Muscle layer of duodenum (tissue), 2 donors: ENCODE results near the gene HNRNPH1.
"Not testable (repeated sequence)": the region's sequence is repeated elsewhere in the genome, so short reads cannot be mapped to it uniquely, and the experiment has no call there.

ENCODE experiments used
- H3K27ac ChIP-seq: one replicate; pipeline ENCODE4 v1.7.0; 2013; ENCODE audit warnings: mild to moderate bottlenecking, low read length
- H3K27me3 ChIP-seq: one replicate; pipeline ENCODE4 v1.7.0; 2013; ENCODE audit warnings: low read depth, mild to moderate bottlenecking, control low read depth, low read length
- H3K36me3 ChIP-seq, 2 donors: one replicate each; pipeline ENCODE4 v1.7.0; 2013; ENCODE audit warnings: low read length in 2 of 2, control low read depth in 1 of 2, mild to moderate bottlenecking in 1 of 2; ENCODE audit not compliant: insufficient read depth in 2 of 2, control insufficient read depth in 1 of 2
- H3K4me1 ChIP-seq, 2 donors: one replicate each; pipeline ENCODE4 v1.7.0; 2013; ENCODE audit warnings: low read length in 2 of 2, mild to moderate bottlenecking in 2 of 2, control low read depth in 1 of 2, moderate library complexity in 1 of 2; ENCODE audit not compliant: insufficient read depth in 2 of 2, control insufficient read depth in 1 of 2
- H3K4me3 ChIP-seq, 2 donors: one replicate each; pipeline ENCODE4 v1.7.0; 2013; ENCODE audit warnings: low read length in 2 of 2, low read depth in 1 of 2, mild to moderate bottlenecking in 1 of 2
- H3K9me3 ChIP-seq, 2 donors: one replicate each; pipeline ENCODE4 v1.7.0; 2013; ENCODE audit warnings: low read length in 2 of 2, control low read depth in 1 of 2, mild to moderate bottlenecking in 1 of 2; ENCODE audit not compliant: control insufficient read depth in 1 of 2
- donor health status: healthy.

HNRNPH1 gene

DNA sequence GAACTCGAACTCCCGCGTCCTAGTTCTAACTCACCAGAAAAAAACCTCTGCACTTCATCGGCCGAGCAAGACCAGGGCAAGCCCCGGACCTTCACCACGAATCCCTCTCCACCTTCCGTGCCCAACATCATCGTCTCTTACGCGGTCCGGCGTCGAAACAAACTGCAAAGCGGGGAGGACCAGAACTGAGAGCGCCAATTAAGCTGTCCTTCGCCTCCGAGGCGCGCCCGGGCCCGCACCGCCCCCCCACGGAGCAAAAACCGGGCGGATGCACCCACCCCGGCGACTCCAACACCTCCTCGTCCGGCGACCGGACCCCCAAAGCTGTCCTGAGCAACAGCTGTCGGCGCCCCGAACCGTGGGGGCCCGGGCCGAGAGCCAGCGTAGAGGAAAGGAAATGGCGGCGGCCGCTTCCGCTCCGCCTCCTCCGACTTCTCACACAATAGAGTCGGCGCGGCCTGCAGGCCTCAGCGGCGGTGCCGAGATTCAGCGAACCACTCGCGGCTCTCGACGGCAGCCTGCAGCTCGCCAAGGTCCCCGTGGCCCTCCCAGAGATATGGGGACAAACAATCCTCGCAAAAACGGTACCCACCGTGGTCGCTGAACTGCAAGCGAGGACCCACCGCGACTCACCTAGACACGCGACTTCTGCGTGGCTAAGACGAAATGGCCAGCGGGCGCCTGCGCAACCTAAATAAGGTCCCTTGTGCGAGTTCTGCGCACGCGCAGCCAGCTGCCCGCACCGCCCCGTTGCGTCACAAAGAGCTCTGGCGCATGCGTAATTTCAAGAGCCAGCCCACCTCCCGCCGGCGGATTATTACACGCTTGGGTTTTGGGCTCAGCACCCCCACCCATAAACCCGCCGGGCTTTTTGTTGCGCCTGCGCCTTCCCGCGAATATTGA is at the start of gene HNRNPH1:
HNRNPH1 (minus strand) TSS at position 669 of the 903 bp plus-strand sequence; CDS start at position 131, 538 bp downstream.
- Histone ChIP-seq H3K4me1 (peaks cover 32 to 42% of the 10 kb centered on the region in 2 donors), H3K27ac (peak within 1 kb of the TSS; percentile 94)

GRCh38 chr5:179668391-179668790 is 44.9 kb upstream of the HNRNPH1 start:
- Histone ChIP-seq H3K4me3 (no peak overlapping the region), H3K4me1 (no peaks in the 10 kb centered on the region), H3K27me3 (no peaks in the 10 kb centered on the region), H3K27ac (no peak overlapping the region), H3K9me3 (no peaks in the 10 kb centered on the region), H3K36me3 (peaks cover 0 to 23% of the 10 kb centered on the region in 2 donors)

More for the DNA sequence above, at the start of gene HNRNPH1:
- Histone ChIP-seq H3K36me3 (peaks cover 30 to 37% of the 10 kb centered on the region in 2 donors), H3K9me3 (no peaks in the 10 kb centered on the region), H3K27me3 (no peaks in the 10 kb centered on the region), H3K4me3 (peak within 1 kb of the TSS; percentile 88 to 96)

- H3K27me3 ChIP-seq, H3K27ac ChIP-seq, H3K9me3 ChIP-seq, H3K4me3 ChIP-seq, H3K4me1 ChIP-seq: not testable (repeated sequence)
- peaks cover 0 to 29% of the 10 kb centered on the region in 2 donors for H3K36me3 ChIP-seq
These were observed 38.2 kb upstream of the HNRNPH1 start for GRCh38 chr5:179661647-179662046.

DNA sequence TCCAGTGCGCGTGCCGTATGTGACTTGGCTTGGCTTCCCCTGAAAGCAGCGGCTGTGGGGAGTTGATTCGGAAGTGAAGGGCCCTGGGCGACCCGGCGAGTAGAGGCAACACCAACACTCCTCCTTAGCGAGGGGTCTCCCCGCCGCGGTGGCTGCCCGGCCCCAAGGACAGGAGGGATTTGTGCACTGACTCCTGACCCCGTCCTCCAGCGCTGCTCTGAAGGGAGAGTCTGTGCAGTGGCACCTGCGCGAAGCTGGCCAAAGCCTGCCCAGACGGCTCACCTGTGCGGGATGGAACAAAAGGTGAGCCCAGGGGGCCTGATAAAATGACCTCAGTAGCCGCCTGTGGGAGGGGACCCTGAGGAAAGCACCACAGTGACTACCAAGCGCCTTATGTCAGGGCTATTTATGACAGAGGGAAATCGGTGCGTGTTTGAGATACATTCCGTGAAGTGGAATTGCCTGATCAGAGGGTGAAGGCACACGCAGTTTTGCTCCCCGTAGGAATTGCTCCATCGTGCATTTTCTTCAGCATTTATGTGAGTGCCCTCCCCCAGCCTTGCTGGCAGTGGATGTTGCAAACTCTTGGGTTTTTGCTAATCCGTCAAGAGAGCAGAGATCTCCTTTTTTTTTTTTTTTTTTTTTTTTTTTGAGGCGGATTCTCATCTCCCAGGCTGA is 34.8 kb upstream of the HNRNPH1 start:
- H3K9me3 ChIP-seq, H3K4me1 ChIP-seq, H3K27me3 ChIP-seq, H3K27ac ChIP-seq, H3K36me3 ChIP-seq: not testable (repeated sequence)
- H3K4me3 ChIP-seq: peak overlapping the region; percentile 72 to 81

- not testable (repeated sequence) for H3K27ac ChIP-seq, H3K9me3 ChIP-seq, H3K4me1 ChIP-seq, H3K27me3 ChIP-seq, H3K36me3 ChIP-seq, H3K4me3 ChIP-seq
These were observed 34.1 kb upstream of the HNRNPH1 start for GRCh38 chr5:179657302-179658178.

DNA sequence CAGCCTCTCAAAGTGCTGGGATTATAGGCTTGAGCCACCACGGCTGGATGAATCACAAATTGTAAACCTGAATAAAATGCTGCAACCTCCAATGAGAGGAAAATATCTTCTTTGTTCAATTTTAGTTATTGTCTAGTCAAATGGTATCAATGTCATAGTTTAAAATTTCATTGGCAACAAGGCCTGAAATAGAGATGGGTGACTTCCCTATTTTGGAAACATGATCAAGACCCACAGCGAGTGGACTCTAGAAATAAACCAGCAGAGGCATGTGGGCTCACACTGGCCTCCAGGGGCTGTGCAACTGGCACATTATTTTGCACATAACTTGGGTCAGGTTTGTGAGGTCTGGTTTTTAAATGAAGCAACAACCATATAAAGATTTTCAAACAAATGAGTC is 29.7 kb upstream of the HNRNPH1 start:
- H3K4me3 ChIP-seq, H3K4me1 ChIP-seq, H3K27ac ChIP-seq, H3K27me3 ChIP-seq, H3K36me3 ChIP-seq, H3K9me3 ChIP-seq: not testable (repeated sequence)

DNA sequence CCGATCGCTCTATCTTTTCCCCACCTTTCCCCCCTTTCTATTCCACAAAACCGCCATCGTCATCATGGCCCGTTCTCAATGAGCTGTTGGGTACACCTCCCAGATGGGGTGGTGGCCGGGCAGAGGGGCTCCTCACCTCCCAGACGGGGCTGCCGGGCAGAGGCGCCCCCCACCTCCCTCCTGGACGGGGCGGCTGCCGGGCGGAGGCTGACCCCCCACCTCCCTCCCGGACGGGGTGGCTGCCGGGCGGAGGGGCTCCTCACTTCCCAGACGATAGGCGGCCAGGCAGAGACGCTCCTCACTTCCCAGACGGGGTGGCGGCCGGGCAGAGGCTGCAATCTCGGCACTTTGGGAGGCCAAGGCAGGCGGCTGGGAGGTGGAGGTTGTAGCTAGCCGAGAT is 26.8 kb upstream of the HNRNPH1 start:
- H3K4me3 ChIP-seq, H3K27me3 ChIP-seq, H3K27ac ChIP-seq, H3K9me3 ChIP-seq, H3K4me1 ChIP-seq, H3K36me3 ChIP-seq: not testable (repeated sequence)

GRCh38 chr5:179649166-179649703 is 25.8 kb upstream of the HNRNPH1 start:
- H3K36me3 ChIP-seq, H3K9me3 ChIP-seq, H3K4me3 ChIP-seq, H3K4me1 ChIP-seq, H3K27ac ChIP-seq, H3K27me3 ChIP-seq: not testable (repeated sequence)

DNA sequence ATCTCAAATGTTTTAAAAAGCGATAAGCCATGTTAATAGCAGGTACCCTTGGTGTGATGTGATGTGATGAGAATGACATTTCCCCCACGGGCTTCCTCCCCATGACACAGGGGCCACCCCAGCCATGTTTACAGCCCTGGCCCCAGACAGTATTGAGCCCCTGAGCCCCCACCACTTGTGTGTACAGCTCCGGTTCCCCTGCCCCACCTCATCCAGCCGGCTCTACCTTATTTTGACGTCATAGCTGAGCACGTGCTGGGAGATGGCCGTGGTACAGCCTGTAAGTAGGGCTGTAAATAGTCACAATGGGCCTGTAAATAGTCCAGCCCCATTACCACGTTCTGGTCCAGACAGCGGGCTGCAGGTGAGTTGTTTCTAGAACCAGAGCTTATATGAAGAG is 24.9 kb upstream of the HNRNPH1 start:
- Histone ChIP-seq H3K9me3 (no peaks in the 10 kb centered on the region), H3K4me3 (no peak overlapping the region), H3K4me1 (no peaks in the 10 kb centered on the region), H3K27ac (no peak overlapping the region), H3K36me3 (no peaks in the 10 kb centered on the region), H3K27me3 (no peaks in the 10 kb centered on the region)

DNA sequence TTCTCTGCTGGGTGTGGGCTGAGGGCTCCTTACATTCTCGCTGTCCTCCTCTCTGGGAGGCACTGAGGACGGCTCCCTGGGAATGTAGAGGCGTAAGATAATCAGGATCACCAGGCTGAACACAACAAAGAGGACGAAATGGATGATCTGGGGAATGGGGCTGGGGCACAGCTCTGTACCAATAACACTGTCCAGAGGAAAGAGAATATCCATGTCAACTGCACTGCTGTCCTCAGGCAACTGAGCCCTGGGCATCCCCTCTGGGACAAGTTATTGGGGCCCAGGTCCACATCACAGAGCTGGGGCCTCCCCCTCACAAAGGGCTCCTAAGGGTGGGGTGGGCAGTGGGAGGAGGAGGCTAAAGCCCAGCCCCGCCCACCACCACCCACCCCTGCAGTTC is 21.3 kb upstream of the HNRNPH1 start:
- H3K4me3 ChIP-seq, H3K4me1 ChIP-seq, H3K27me3 ChIP-seq, H3K36me3 ChIP-seq, H3K27ac ChIP-seq, H3K9me3 ChIP-seq: not testable (repeated sequence)
